GM12891 (cell line): ENCODE measurements around the gene SH3GLB2.
A peak's percentile ranks its signal among the peaks of the same experiment; 100 is the strongest.

ENCODE experiments used
- POLR2A ChIP-seq: IDR thresholded peaks from 2 replicates; pipeline ENCODE4 v1.6.1; 2011; ENCODE audit warnings: low read depth, low read length, control low read depth
- POLR2AphosphoS5 ChIP-seq: IDR thresholded peaks from 2 replicates; pipeline ENCODE4 v1.6.1; 2011; ENCODE audit warnings: low read depth, low read length, control low read depth
- SPI1 ChIP-seq: IDR thresholded peaks from 2 replicates; pipeline ENCODE4 v1.6.1; 2011; ENCODE audit warnings: low read depth, low read length, control low read depth
- TAF1 ChIP-seq: IDR thresholded peaks from 2 replicates; pipeline ENCODE4 v1.6.1; 2011; ENCODE audit warnings: low read depth, low read length, control low read depth

DNA sequence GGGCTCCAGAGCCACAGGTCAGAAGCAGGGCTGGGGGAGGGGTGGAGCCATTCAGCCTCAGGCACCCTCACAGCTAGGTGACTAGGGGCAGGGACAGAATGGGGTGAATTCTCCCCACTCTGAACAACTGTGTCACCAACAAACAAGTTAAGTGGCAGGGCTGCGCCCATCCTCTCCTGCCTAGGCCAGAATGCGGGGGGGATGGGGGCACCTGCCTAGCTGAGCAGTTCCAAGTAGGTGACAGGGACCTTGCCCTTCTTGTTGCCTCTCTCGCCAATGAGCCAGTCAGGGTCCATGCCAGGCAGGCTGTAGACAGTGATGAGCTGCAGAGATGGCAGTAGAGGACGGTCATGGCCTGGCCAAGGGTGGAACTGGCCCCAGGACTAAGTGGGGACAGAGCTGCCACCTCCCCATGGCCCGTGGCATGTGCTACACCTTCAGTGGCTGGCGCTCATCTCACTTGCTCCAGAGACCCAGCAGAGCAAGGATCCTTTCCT lies 19.6 kb downstream of the SH3GLB2 start:
- TF ChIP-seq POLR2A (0 out of 2 replicates have a peak, but pooled peaks have one; percentile 16), SPI1 (no peak), POLR2AphosphoS5 (no peak), TAF1 (no peak)
